ENCODE measurements around the gene RNASE4. TPM values are rescaled to one million over a fixed set of nuclear protein-coding genes. Genes with fewer than 3 reads are reported as not detected.

The RNASE4 gene
- total RNA-seq, 1 experiment from 2014 or later = 0.75 TPM

DNA sequence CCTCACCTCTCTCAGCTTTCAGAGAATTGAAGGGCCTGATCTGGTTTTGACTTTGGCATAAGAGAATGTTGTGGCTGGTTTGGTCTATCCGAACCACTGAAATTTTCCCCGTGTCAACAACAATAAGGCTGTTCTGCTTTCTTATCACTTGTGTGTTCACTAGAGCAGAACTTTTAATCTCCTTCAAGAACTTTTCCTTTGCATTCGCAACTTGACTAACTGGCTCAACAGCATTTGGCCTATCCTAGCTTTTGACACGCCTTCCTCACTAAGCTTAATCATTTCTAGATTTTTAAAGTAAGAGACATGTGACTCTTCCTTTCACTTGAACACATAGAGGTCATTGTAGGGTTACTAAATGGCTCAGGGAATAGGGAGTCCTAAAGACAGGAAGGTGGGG, 35.4 kb downstream of the RNASE4 start:
- TF ChIP-seq EZH2 (IDR thresholded peaks at IDR 0.05; ENCODE audit: borderline replicate concordance, low read depth, low read length, poor library complexity, severe bottlenecking) = no peak
- TF ChIP-seq, protein P1, sequence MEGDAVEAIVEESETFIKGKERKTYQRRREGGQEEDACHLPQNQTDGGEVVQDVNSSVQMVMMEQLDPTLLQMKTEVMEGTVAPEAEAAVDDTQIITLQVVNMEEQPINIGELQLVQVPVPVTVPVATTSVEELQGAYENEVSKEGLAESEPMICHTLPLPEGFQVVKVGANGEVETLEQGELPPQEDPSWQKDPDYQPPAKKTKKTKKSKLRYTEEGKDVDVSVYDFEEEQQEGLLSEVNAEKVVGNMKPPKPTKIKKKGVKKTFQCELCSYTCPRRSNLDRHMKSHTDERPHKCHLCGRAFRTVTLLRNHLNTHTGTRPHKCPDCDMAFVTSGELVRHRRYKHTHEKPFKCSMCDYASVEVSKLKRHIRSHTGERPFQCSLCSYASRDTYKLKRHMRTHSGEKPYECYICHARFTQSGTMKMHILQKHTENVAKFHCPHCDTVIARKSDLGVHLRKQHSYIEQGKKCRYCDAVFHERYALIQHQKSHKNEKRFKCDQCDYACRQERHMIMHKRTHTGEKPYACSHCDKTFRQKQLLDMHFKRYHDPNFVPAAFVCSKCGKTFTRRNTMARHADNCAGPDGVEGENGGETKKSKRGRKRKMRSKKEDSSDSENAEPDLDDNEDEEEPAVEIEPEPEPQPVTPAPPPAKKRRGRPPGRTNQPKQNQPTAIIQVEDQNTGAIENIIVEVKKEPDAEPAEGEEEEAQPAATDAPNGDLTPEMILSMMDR (conservative IDR thresholded peaks at IDR 0.05; ENCODE audit: low read depth, low read length) = no peak
- no peaks in the 10 kb centered on the region for H3K9me3 ChIP-seq (ENCODE audit: low read depth, low read length, poor library complexity, severe bottlenecking)
- peaks cover 6% of the 10 kb centered on the region for H3K27me3 ChIP-seq (replicated peaks; ENCODE audit: insufficient read depth, low read depth, low read length, poor library complexity)
- H3K36me3 ChIP-seq (ENCODE audit: insufficient read depth, low read length, poor library complexity, severe bottlenecking) = no peaks in the 10 kb centered on the region
- intact Hi-C loops (cut with micrococcal nuclease; ENCODE audit: unreplicated experiment) = no loop called here
- no peak for DNase-seq (ENCODE audit: low spot score)
- no peak overlapping the region for H3K27ac ChIP-seq (ENCODE audit: low read depth, low read length, poor library complexity, severe bottlenecking)
- H3K4me1 ChIP-seq (ENCODE audit: insufficient read depth, low read length, poor library complexity, severe bottlenecking) = no peaks in the 10 kb centered on the region
- BruUV-seq (replicated peaks) = no TSS peak
- H3K4me3 ChIP-seq (ENCODE audit: low read depth, low read length, poor library complexity, severe bottlenecking) = no peak overlapping the region
- ChIA-PET POLR2A (ENCODE audit: low non-redundant PET) (interaction anchor here (0.7 kb wide), 1 partner anchor 617 kb away, joined by 3 read pairs; no protein-coding TSS in a partner anchor), CTCF (no interaction called here)

DNA sequence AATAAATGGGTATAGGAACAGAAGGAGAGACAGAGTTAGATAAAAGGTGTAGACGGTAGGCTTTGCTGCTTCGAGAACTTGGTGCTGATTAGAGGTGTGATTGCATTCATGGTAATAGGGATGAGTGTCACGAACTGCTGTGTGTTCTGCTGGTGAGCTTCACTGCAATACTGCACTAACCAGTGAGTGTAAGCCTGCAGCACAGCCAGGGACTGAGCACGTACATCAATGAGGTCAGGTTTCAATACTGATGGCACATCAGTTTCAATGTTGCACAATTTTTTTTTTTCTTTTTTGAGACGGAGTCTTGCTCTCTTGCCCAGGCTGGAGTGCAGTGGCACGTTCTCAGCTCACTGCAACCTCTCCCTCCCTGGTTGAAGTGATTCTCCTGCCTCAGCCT, 36.4 kb downstream of the RNASE4 start:
- no peaks in the 10 kb centered on the region for H3K9me3 ChIP-seq (ENCODE audit: low read depth, low read length, poor library complexity, severe bottlenecking)
- intact Hi-C loops (cut with micrococcal nuclease; ENCODE audit: unreplicated experiment) = no loop called here
- no peaks in the 10 kb centered on the region for H3K36me3 ChIP-seq (ENCODE audit: insufficient read depth, low read length, poor library complexity, severe bottlenecking)
- H3K27me3 ChIP-seq (replicated peaks; ENCODE audit: insufficient read depth, low read depth, low read length, poor library complexity) = peaks cover 12% of the 10 kb centered on the region
- no peak overlapping the region for H3K27ac ChIP-seq (ENCODE audit: low read depth, low read length, poor library complexity, severe bottlenecking)
- TF ChIP-seq, protein P1 (conservative IDR thresholded peaks at IDR 0.05; ENCODE audit: low read depth, low read length) = no peak
- TF ChIP-seq EZH2 (IDR thresholded peaks at IDR 0.05; ENCODE audit: borderline replicate concordance, low read depth, low read length, poor library complexity, severe bottlenecking) = no peak
- no peaks in the 10 kb centered on the region for H3K4me1 ChIP-seq (ENCODE audit: insufficient read depth, low read length, poor library complexity, severe bottlenecking)
- ChIA-PET CTCF (no interaction called here), POLR2A (ENCODE audit: low non-redundant PET) (no interaction called here)
- H3K4me3 ChIP-seq (ENCODE audit: low read depth, low read length, poor library complexity, severe bottlenecking) = no peak overlapping the region
- BruUV-seq (replicated peaks) = no TSS peak
- no peak for DNase-seq (ENCODE audit: low spot score)

DNA sequence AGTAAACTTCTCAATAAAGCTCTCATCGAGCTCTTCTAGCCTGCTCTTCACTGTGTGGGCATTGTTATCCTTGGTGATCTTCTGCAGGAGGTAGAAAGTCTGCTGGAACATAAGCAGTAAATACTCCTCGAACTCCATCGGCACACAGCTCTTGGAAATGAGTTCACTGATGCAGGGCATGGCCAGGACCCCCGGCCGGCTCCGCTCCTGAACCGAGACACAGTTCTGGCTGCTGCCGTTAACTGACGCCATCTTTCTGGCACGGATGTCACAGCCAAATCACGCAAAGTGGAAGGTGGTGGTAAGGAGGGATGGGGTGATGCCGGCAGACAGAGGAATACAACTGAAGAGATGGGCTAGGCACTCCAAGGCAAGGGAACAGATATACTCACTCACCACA, 37.7 kb downstream of the RNASE4 start:
- no peaks in the 10 kb centered on the region for H3K36me3 ChIP-seq (ENCODE audit: insufficient read depth, low read length, poor library complexity, severe bottlenecking)
- H3K27ac ChIP-seq (ENCODE audit: low read depth, low read length, poor library complexity, severe bottlenecking) = no peak overlapping the region
- no peak overlapping the region for H3K4me3 ChIP-seq (ENCODE audit: low read depth, low read length, poor library complexity, severe bottlenecking)
- intact Hi-C loops (cut with micrococcal nuclease; ENCODE audit: unreplicated experiment) = no loop called here
- DNase-seq (ENCODE audit: low spot score) = no peak
- ChIA-PET CTCF (interaction anchor here (0.5 kb wide), 1 partner anchor 284 kb away, joined by 6 read pairs; no protein-coding TSS in a partner anchor), POLR2A (ENCODE audit: low non-redundant PET) (no interaction called here)
- no peak for TF ChIP-seq EZH2 (IDR thresholded peaks at IDR 0.05; ENCODE audit: borderline replicate concordance, low read depth, low read length, poor library complexity, severe bottlenecking)
- TF ChIP-seq, protein P1 (conservative IDR thresholded peaks at IDR 0.05; ENCODE audit: low read depth, low read length) = no peak
- no peaks in the 10 kb centered on the region for H3K4me1 ChIP-seq (ENCODE audit: insufficient read depth, low read length, poor library complexity, severe bottlenecking)
- H3K9me3 ChIP-seq (ENCODE audit: low read depth, low read length, poor library complexity, severe bottlenecking) = no peaks in the 10 kb centered on the region
- BruUV-seq (replicated peaks) = no TSS peak
- peaks cover 12% of the 10 kb centered on the region for H3K27me3 ChIP-seq (replicated peaks; ENCODE audit: insufficient read depth, low read depth, low read length, poor library complexity)
